ENCODE data around the gene NCAN.

DNA sequence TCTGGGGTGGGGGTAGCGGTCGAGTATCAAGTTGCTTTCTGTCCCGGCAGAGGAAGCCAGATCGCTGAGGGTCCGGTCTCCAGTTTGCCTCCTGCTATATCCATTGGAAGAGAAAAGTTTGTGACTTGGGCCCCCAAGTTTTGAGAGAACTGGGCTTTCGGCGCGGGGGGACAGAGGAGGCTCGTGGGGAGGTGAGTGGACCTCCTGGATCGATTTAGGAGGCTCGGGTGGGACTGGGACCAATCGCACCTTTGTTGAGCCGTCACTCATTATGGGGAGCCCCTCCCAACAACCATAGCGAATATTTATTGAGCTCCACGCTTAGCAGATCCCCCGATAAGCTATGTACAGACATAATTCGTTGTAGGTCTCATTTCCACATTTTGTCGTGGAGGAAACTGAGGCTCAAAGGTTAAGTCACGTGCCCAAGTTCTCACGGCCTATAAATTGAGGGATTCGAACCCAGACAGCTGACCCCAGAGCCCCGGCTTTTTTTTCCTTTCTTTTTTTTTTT is 18.8 kb upstream of the NCAN start:
- TF ChIP-seq MXD4 (CRISPR knock-in tag; IDR thresholded peaks at IDR 0.05; ENCODE audit: borderline replicate concordance): no peak
- no peak for TF ChIP-seq NR3C1 (CRISPR knock-in tag; conservative IDR thresholded peaks at IDR 0.05; ENCODE audit: low read depth)
- no peak for TF ChIP-seq CTCF (IDR thresholded peaks at IDR 0.05)
- TF ChIP-seq NFE2L1 (CRISPR knock-in tag; IDR thresholded peaks at IDR 0.05): no peak
- no peak for TF ChIP-seq ELF4 (CRISPR knock-in tag; IDR thresholded peaks at IDR 0.05; ENCODE audit: low read depth)
- TF ChIP-seq TP53 (CRISPR knock-in tag; IDR thresholded peaks at IDR 0.05): no peak
- TF ChIP-seq, protein P1, sequence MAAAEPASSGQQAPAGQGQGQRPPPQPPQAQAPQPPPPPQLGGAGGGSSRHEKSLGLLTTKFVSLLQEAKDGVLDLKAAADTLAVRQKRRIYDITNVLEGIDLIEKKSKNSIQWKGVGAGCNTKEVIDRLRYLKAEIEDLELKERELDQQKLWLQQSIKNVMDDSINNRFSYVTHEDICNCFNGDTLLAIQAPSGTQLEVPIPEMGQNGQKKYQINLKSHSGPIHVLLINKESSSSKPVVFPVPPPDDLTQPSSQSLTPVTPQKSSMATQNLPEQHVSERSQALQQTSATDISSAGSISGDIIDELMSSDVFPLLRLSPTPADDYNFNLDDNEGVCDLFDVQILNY (CRISPR knock-in tag; IDR thresholded peaks at IDR 0.05): no peak
- no peak for TF ChIP-seq NR2C2 (CRISPR knock-in tag; IDR thresholded peaks at IDR 0.05)
- TF ChIP-seq FOXK1 (CRISPR knock-in tag; IDR thresholded peaks at IDR 0.05): no peak
- no peak for TF ChIP-seq JUN (CRISPR knock-in tag; IDR thresholded peaks at IDR 0.05)
- TF ChIP-seq, protein P2, sequence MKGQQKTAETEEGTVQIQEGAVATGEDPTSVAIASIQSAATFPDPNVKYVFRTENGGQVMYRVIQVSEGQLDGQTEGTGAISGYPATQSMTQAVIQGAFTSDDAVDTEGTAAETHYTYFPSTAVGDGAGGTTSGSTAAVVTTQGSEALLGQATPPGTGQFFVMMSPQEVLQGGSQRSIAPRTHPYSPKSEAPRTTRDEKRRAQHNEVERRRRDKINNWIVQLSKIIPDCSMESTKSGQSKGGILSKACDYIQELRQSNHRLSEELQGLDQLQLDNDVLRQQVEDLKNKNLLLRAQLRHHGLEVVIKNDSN (CRISPR knock-in tag; IDR thresholded peaks at IDR 0.05): no peak
- TF ChIP-seq AR (CRISPR knock-in tag; IDR thresholded peaks at IDR 0.05): no peak
- TF ChIP-seq EMX1 (CRISPR knock-in tag; IDR thresholded peaks at IDR 0.05): no peak
